HepG2 (cell line): ENCODE results near the gene PHF13. TPM values are rescaled to one million over a fixed set of nuclear protein-coding genes. Genes with fewer than 3 reads are reported as not detected.

Experiments used
- ATAC-seq: fragments of 200-7000 bp; cut with Tn5 transposase; 3 replicates; pipeline ENCODE4 v1.9.1; 2020; ENCODE audit warnings: mild to moderate bottlenecking, moderate library complexity
- BruUV-seq: library from RNA; stranded (reverse); fragments of 400-500 nt; replicated peaks from 2 replicates; lab custom pipeline; 2021; lab: Mats Ljungman, UMichigan
- CTCF ChIA-PET: fragments of 300-600 bp; formaldehyde crosslinking; extraction: SDS; loops from one replicate; lab custom pipeline; 2021; ENCODE audit warnings: low total read pairs, inconsistent platforms, low intra/inter-chr PET ratio; lab: Yijun Ruan, JAX
- POLR2A ChIA-PET: fragments of 350-600 bp; sonication (Branson Sonifier 250); formaldehyde crosslinking; loops from one replicate; lab custom pipeline; 2020; ENCODE audit warnings: antibody characterized with exemption, inconsistent platforms; lab: Yijun Ruan, JAX
- DNase-seq: peaks from one replicate; pipeline ENCODE4 v3.0.0-alpha.2; 2015; ENCODE audit warnings: low spot score
- FAIRE-seq: peaks from 3 replicates; lab custom pipeline; 2011; peaks lifted over from hg19 to GRCh38; lab: Jason Lieb, UNC
- H2AFZ ChIP-seq: one replicate; pipeline ENCODE4 v1.6.1; 2011; ENCODE audit warnings: low read length, inconsistent platforms
- H3K27ac ChIP-seq: fragments of 300-600 bp; 3 replicates; pipeline ENCODE4 v1.8.0; 2011; ENCODE audit warnings: mixed run types, mild to moderate bottlenecking, mixed read lengths, low read length, inconsistent platforms; ENCODE audit not compliant: insufficient read depth; ENCODE audit errors: extremely low read length
- H3K27me3 ChIP-seq, 2 experiments: fragments of 200-600 bp in 1 of 2; 2 replicates in 1 of 2; 3 replicates in 1 of 2; pipeline versions ENCODE4 v1.6.0 to v1.8.0; 2011; ENCODE audit warnings: low read length in 2 of 2, mild to moderate bottlenecking in 2 of 2, moderate library complexity in 2 of 2, inconsistent platforms in 1 of 2; ENCODE audit not compliant: insufficient read depth in 2 of 2, control insufficient read depth in 1 of 2
- H3K36me3 ChIP-seq, 2 experiments: fragments of 200-600 bp in 1 of 2; replicated peaks in 1 of 2; 2 replicates in 1 of 2; 3 replicates in 1 of 2; pipeline versions ENCODE4 v1.5.1 to v1.8.0; 2011; ENCODE audit warnings: low read length in 2 of 2, inconsistent platforms in 1 of 2; ENCODE audit not compliant: insufficient read depth in 2 of 2, control insufficient read depth in 1 of 2
- H3K4me1 ChIP-seq: 2 replicates; pipeline ENCODE4 v1.5.1; 2012; ENCODE audit warnings: low read length, inconsistent platforms; ENCODE audit not compliant: insufficient read depth
- H3K4me2 ChIP-seq: 2 replicates; pipeline ENCODE4 v1.6.0; 2011; ENCODE audit warnings: low read depth, low read length, inconsistent platforms
- H3K4me3 ChIP-seq, 3 experiments: fragments of 200-600 bp in 1 of 3; sonication (generic), shearing (Covaris generic) in 1 of 3; replicated peaks in 1 of 3; 2 replicates each; pipeline ENCODE4 v1.5.1; 2011 to 2016; ENCODE audit warnings: low read length in 3 of 3, inconsistent platforms in 2 of 3, low read depth in 2 of 3, mild to moderate bottlenecking in 2 of 3, control low read depth in 1 of 3, mixed read lengths in 1 of 3; ENCODE audit not compliant: insufficient read depth in 1 of 3
- H3K79me2 ChIP-seq: one replicate; pipeline ENCODE4 v1.6.1; 2011; ENCODE audit warnings: low read length, inconsistent platforms; ENCODE audit not compliant: insufficient read depth
- H3K9ac ChIP-seq: 2 replicates; pipeline ENCODE4 v1.6.0; 2011; ENCODE audit warnings: mild to moderate bottlenecking, low read depth, low read length, inconsistent platforms; ENCODE audit not compliant: insufficient read depth
- H3K9me3 ChIP-seq: 2 replicates; pipeline ENCODE4 v1.5.1; 2012; ENCODE audit warnings: mild to moderate bottlenecking, low read length
- H4K20me1 ChIP-seq: 2 replicates; pipeline ENCODE4 v1.6.0; 2011; ENCODE audit warnings: inconsistent platforms, mild to moderate bottlenecking, low read length, moderate library complexity; ENCODE audit not compliant: insufficient read depth
- AHDC1 ChIP-seq: sonication (generic); formaldehyde crosslinking; IDR thresholded peaks from 2 replicates; pipeline ENCODE4 v1.5.1; 2020; ENCODE audit warnings: mild to moderate bottlenecking, missing genetic modification reagents, borderline replicate concordance
- EP300 ChIP-seq, 3 experiments: sonication (generic) in 1 of 3; formaldehyde crosslinking in 1 of 3; IDR thresholded peaks; 2 replicates each; pipeline versions ENCODE4 v1.5.1 to v1.6.1; 2011 to 2020; ENCODE audit warnings: low read depth in 2 of 3, low read length in 2 of 3, borderline replicate concordance in 1 of 3, improper control_type of control experiment in 1 of 3, mild to moderate bottlenecking in 1 of 3, missing genetic modification reagents in 1 of 3, moderate library complexity in 1 of 3
- ETV5 ChIP-seq: IDR thresholded peaks from 2 replicates; pipeline ENCODE4 v1.6.1; 2018; ENCODE audit warnings: missing biosample characterization, missing genetic modification reagents, inconsistent platforms, borderline replicate concordance
- HOXA3 ChIP-seq: sonication (generic); formaldehyde crosslinking; IDR thresholded peaks from 2 replicates; pipeline ENCODE4 v1.5.0; 2020; ENCODE audit warnings: missing genetic modification reagents
- IRF2 ChIP-seq: IDR thresholded peaks from 2 replicates; pipeline ENCODE4 v1.6.1; 2018; ENCODE audit warnings: missing genetic modification reagents, missing compliant biosample characterization
- MTA3 ChIP-seq: sonication (generic); formaldehyde crosslinking; IDR thresholded peaks from 2 replicates; pipeline ENCODE4 v1.4.0; 2020; ENCODE audit warnings: missing genetic modification reagents
- PITX1 ChIP-seq: sonication (generic); formaldehyde crosslinking; IDR thresholded peaks from 2 replicates; pipeline ENCODE4 v1.5.1; 2020; ENCODE audit warnings: mild to moderate bottlenecking, missing genetic modification reagents
- STAT5B ChIP-seq: sonication (generic); formaldehyde crosslinking; IDR thresholded peaks from 2 replicates; pipeline ENCODE4 v1.4.0; 2020; ENCODE audit warnings: missing genetic modification reagents
- ZBTB42 ChIP-seq: sonication (generic); formaldehyde crosslinking; IDR thresholded peaks from 2 replicates; pipeline ENCODE4 v1.5.0; 2020; ENCODE audit warnings: mild to moderate bottlenecking, missing genetic modification reagents
- ZNF546 ChIP-seq: sonication (generic); formaldehyde crosslinking; conservative IDR thresholded peaks from 2 replicates; pipeline ENCODE4 v1.8.1; 2023; ENCODE audit warnings: mild to moderate bottlenecking, missing genetic modification reagents
- ZNF704 ChIP-seq: sonication (generic); formaldehyde crosslinking; IDR thresholded peaks from 2 replicates; pipeline ENCODE4 v1.8.1; 2023; ENCODE audit warnings: mild to moderate bottlenecking, inconsistent platforms, moderate library complexity, missing genetic modification reagents, borderline replicate concordance
- ZNF709 ChIP-seq: sonication (generic); formaldehyde crosslinking; IDR thresholded peaks from 2 replicates; pipeline ENCODE4 v1.5.0; 2020; ENCODE audit warnings: mild to moderate bottlenecking, missing genetic modification reagents
- ZNF776 ChIP-seq: sonication (generic); formaldehyde crosslinking; IDR thresholded peaks from 2 replicates; pipeline ENCODE4 v1.4.0; 2020; ENCODE audit warnings: mild to moderate bottlenecking, missing genetic modification reagents
- WGBS: methylation state at CpG from one replicate; pipeline ENCODE4 v1.1.6; 2017; ENCODE audit warnings: low lambda C conversion rate; 5-methylcytosine and 5-hydroxymethylcytosine counted together
- in situ Hi-C: cut with HindIII; loops from 2 replicates; pipeline ENCODE4 v1.10.0; 2017; ENCODE audit warnings: low pct_unique_long_range_greater_than_20kb; ENCODE audit not compliant: extremely low pct_ligation_motif_present
- intact Hi-C: fragments of 100-400 bp; cut with micrococcal nuclease; formaldehyde crosslinking; loops from one replicate; pipeline ENCODE4 v1.10.0; 2022; ENCODE audit not compliant: unreplicated experiment
- polyA plus RNA-seq, 8 experiments: library from polyadenylated mRNA; depleted of rRNA in 3 of 8; stranded (reverse) in 7 of 8; unstranded in 1 of 8; fragments of >200 nt; fragmentation: Illumina TruSeq in 4 of 8; extraction: Trizol in 4 of 8; gene quantifications; 2 replicates each; pipeline versions ENCODE4 v1.2.1 to v1.2.3, GENCODE V29; 2011 to 2016; ENCODE audit warnings: low read depth in 4 of 8, missing spikeins in 1 of 8, mixed read lengths in 1 of 8; ENCODE audit not compliant: insufficient read depth in 1 of 8
- total RNA-seq, 5 experiments: library from RNA; depleted of rRNA; stranded (reverse); fragments of >200 nt; fragmentation: Illumina TruSeq; extraction: Trizol; gene quantifications; 2 replicates each; pipeline ENCODE4 v1.2.3, GENCODE V29; 2016; ENCODE audit warnings: low read depth in 1 of 5

PHF13 gene
- total and polyA plus RNA-seq, 2 of the 13 experiments (the other 11 are each of a cell fraction or from before 2014, with no cell fraction given), result 4.7 to 7.4 TPM

- TF ChIP-seq ZNF776 (CRISPR knock-in tag), result 0 out of 2 replicates have a peak, but pooled peaks have one; percentile 47
These were observed 10.2 kb upstream of the PHF13 start (continued) for GRCh38 chr1:6603238-6603914.

- peak; percentile 67 for ATAC-seq
- Histone ChIP-seq H3K4me2 (peak overlapping the region; percentile 98), H3K4me3 (peak overlapping the region; percentile 66 to 92 (median 78)), H3K27me3 (no peaks in the 10 kb centered on the region; a peak in 1 of 5 replicates), H3K9ac (peak overlapping the region; percentile 97), H3K36me3 (peaks cover 2 to 6% of the 10 kb centered on the region in 2 experiments; a peak in 2 of 5 replicates), H2AFZ (no peak overlapping the region), H3K4me1 (peaks cover 38% of the 10 kb centered on the region), H4K20me1 (peaks cover 23% of the 10 kb centered on the region), H3K27ac (peak overlapping the region; percentile 100), H3K9me3 (no peaks in the 10 kb centered on the region), H3K79me2 (peaks cover 34% of the 10 kb centered on the region)
- in situ Hi-C loops (no loop called here), intact Hi-C loops (loop anchor here (1.0 kb wide), 1 partner anchor 9 kb away; the partner anchor contains the start of gene PHF13)
- peak; percentile 98 for FAIRE-seq
- ChIA-PET CTCF (no interaction called here), POLR2A (interaction anchor here (0.6 to 7.1 kb wide), 14 partner anchors 8 to 194 kb away, joined by 3 to 113 read pairs (median 4); partner anchors contain the start of genes NOL9, PHF13, TAS1R1 and THAP3)
- WGBS, result 0% methylated on average over 16 of the region's 19 CpGs
- BruUV-seq, result TSS peak; percentile 60
- DNase-seq, result peak; percentile 97
- TF ChIP-seq EP300 (IDR thresholded peaks at IDR 0.05; ENCODE audit: low read depth in 2 of 2, low read length in 2 of 2), result peak in 1 of 2 experiments; percentile 53; a peak in 2 of 4 replicates
- TF ChIP-seq EP300 (CRISPR knock-in tag; IDR thresholded peaks at IDR 0.05; ENCODE audit: borderline replicate concordance), result peak; percentile 29; the same call in 1 of the 2 replicates
- peak; percentile 59; the same call in 1 of the 2 replicates for TF ChIP-seq ZNF704 (CRISPR knock-in tag)
- TF ChIP-seq PITX1 (CRISPR knock-in tag), result no peak
- 0 out of 2 replicates have a peak, but pooled peaks have one; percentile 36 for TF ChIP-seq STAT5B (CRISPR knock-in tag)
- peak; percentile 44; the same call in 1 of the 2 replicates for TF ChIP-seq ZNF709 (CRISPR knock-in tag)
- TF ChIP-seq HOXA3 (CRISPR knock-in tag), result peak; percentile 70
- TF ChIP-seq ETV5 (CRISPR knock-in tag), result peak; percentile 94
- 0 out of 2 replicates have a peak, but pooled peaks have one; percentile 65 for TF ChIP-seq ZBTB42 (CRISPR knock-in tag)
- TF ChIP-seq MTA3, result no peak
- peak; percentile 17; the same call in 1 of the 2 replicates for TF ChIP-seq AHDC1 (CRISPR knock-in tag)
- peak; percentile 63; the same call in 1 of the 2 replicates for TF ChIP-seq IRF2 (CRISPR knock-in tag)
- TF ChIP-seq ZNF546 (CRISPR knock-in tag), result 0 out of 2 replicates have a peak, but pooled peaks have one; percentile 56
These were observed 9.5 kb upstream of the PHF13 start for GRCh38 chr1:6603915-6604558.
